NCI-H524 treated with DMSO at 0.1 percent for 48 hours (cell line): ENCODE results near the gene LEFTY2.
"Not testable (repeated sequence)": the region's sequence is repeated elsewhere in the genome, so short reads cannot be mapped to it uniquely, and the experiment has no call there.

ENCODE experiments used
- DNase-seq: peaks from one replicate; lab custom pipeline; 2025; lab: John Stamatoyannopoulos, UW

The LEFTY2 gene

DNA sequence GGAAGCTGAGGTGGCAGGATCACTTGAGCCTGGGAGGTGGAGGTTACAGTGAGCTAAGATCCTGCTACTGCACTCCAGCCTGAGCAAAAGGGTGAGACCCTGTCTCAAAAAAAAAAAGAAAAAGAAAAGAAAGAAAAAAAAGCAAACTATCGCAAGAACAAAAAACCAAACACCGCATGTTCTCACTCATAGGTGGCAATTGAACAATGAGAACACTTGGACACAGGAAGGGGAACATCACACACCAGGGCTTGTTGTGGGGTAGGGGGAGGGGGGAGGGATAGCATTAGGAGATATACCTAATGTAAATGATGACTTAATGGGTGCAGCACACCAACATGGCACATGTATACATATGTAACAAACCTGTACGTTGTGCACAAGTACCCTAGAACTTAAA lies 11.6 kb downstream of the LEFTY2 start:
- DNase-seq: not testable (repeated sequence)

DNA sequence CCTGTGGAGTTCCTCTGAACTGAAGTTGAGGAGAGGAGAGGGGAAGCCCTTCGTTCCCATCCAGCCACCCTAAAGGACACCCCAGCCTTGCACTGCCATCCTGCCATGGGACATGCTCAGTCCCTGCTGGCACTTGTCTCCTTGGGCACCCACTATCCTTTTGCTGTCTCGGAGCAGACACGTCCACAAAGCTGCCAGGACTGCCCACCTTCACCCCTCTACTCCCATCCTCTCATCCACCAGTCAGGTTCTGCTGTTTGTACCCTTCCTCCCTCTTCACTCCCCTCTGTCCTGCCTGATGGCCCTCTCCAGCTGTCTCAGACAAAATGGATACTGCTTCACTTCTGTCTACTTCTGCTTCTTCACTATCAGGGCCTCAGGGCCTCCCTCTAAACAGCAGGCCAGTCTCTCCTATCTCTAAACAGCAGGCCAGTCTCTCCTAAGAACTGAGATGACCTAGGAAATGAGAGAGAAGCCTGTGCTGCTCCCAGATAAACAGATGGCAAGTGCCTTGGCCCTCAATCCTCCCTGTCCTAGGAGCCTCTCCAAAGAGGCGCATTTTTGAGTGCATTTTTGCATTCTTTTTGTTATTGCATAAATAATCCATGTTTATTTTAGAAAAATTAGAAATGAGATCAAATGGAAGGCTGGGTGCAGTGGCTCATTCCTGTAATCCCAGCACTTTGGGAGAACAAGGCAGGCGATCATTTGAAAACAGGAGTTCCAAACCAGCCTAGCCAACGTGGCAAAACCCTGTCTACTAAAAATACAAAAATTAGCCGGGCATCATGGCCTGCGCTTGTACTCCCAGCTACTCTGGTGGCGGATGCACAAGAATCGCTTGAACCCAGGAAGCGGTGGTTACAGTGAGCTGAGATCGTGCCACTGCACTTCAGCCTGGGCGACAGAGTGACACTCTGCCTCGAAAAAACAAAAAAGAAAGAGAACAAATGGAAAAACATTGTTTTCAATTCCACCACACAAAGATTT lies 12.5 kb downstream of the LEFTY2 start:
- peak; percentile 14 for DNase-seq

DNA sequence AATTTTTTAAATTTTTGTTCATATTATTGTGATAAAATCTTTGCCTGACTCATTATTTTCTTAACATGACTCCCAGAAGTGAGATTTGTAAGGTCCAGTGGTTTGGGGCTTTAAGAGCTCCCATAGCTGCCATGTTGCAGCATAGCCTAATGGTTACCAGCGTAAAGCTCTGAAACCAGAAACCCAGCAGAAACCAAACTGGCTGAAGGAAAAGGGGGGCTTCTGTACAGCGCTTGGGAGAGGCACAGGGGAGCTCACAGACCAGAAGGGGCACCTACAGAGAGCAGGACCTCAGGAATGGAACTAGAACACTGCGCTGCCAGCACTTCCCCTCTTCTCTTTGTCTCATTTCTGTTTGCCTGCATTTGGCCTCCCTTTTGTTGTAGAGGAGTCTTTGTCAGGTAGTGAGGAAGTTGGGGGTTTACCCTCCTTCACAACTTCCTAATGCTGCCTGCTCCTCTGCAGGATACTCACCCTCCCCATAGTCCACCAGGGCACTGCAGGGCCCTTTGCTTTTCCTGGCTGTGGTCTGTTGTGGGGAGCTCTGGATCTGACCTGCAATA lies 14.4 kb downstream of the LEFTY2 start:
- DNase-seq: no peak

DNA sequence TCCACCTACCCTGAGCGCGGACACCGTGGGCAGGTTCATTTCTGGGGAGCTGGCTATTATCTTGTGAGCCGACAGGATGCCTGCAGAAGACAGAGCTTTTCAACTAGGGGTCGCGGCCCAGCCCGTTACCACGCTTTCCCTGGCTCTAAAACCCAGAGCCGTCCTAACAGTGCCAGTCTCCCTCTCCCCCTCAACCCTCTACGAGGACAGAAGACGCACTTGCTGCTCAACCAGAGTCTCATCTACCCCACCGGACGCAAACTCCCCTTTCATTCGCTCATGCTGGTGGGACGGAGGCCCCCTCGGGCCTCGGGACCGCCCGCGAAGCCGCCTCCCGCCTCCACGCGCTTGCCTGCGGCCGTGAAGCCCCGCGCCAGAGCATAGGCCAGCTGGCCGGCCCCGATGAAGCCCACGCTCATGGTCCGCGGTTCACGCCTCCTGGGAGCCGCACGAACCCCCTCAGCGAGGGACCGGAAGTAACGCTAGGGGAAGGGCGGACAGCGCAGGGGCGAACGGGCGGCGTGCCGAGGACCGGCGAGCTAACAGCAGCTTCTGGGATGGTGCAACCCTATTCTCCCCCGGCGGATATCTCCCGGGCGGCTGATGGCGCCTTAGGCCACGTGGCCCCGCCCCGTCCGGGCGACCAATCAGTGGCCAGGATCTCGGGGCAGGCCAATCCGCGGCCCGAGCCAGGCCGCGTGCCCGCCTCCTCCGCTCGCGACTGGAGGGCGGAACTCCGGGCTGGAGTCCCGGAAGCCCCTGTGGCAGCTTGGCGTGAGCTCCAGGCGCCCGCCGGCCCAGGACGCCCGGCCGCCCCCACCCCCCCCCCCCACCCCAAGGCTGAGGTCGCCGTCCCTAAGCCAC lies 17.1 kb downstream of the LEFTY2 start, which contains the start of gene PYCR2:
PYCR2 (minus strand) TSS at position 559 of the 864 bp plus-strand sequence; CDS start at position 419, 140 bp downstream.
- DNase-seq: peak; percentile 81

GRCh38 chr1:225923381-225923691 lies 17.7 kb downstream of the LEFTY2 start:
- DNase-seq: no peak

- no peak for DNase-seq
Measured at GRCh38 chr1:225921734-225922709, 19.0 kb downstream of the LEFTY2 start.

- no peak for DNase-seq
Measured at GRCh38 chr1:225919906-225920305, 21.1 kb downstream of the LEFTY2 start.

GRCh38 chr1:225918280-225918679 lies 22.7 kb downstream of the LEFTY2 start:
- DNase-seq: no peak

DNA sequence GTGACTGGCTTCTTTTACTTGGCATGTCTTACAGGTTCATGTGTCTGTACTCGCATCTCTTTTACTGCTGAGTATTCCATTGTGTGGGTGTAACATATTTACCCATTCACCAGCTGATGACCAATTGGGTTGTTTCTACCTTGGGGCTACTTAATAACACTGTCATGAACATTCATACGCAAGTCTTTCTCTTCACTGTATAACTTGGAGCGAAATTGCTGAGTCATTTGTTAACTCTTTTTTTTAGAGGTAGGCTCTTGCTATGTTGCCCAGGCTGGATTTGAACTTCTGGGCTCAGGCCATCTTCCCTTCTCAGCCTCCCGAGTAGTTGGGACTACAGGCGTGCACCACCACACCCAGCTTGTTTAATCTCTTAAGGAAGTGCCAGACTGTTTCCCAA lies 23.5 kb downstream of the LEFTY2 start:
- DNase-seq: no peak

DNA sequence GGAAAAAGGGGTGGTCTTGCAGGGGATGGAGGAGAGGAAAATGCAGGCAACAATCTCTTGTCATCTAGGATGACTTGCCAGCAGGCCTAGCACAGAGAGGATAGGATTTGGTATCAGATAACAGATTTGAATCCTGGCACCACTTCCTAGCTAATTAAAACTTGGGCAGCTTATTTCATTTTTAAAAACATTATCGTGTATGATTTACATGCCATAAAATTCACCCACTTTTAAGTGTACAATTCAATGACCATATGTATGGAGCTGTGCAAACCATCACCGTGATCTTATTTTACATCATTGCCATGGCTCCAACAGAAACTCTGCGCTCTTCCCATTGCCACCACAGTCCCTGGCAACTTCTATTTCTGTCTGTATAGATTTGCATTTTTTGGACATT lies 23.9 kb downstream of the LEFTY2 start:
- no peak for DNase-seq

DNA sequence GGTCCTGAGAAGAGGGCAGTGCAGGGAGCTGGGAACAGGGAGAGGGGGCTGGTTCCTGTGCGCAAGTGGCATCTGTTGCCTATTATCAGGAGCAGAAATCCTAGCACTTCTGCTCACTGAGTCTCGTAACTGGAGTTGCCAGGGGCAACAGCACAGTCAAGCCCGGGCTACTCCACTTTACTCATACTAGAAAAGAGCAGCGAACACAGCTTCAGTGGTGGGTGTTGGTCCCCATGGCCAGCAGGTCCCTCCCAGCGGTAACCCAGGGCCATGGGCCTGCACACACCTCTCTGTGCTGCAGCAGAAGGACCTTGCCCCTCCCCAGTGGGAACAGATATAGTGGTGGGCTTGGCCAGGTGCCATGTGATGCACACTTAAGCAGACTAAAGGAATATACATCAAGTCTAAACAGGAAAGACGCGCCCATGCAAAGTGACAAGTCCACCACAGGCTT lies 25.5 kb downstream of the LEFTY2 start:
- DNase-seq: peak; percentile 47

GRCh38 chr1:225914947-225915346 lies 26.1 kb downstream of the LEFTY2 start:
- DNase-seq: no peak

DNA sequence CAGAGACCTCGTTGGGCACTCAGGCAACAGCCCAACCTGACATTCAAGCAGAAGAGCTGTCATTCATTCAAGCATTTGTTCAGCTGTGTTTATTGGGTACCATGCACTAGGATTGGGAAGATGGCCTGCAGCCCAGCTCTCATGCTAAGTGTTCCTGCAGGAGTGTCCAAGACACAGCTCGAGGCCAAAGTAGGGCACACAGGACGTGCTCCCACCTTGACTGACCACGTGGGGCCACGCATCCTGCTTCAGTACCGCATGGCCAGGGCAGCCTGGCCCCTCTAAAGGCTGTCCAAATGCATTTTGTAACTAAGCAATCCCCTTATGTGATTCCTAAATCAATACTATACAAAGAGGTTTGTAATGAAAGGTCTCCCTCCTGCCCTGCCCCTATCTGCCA lies 26.6 kb downstream of the LEFTY2 start:
- no peak for DNase-seq

DNA sequence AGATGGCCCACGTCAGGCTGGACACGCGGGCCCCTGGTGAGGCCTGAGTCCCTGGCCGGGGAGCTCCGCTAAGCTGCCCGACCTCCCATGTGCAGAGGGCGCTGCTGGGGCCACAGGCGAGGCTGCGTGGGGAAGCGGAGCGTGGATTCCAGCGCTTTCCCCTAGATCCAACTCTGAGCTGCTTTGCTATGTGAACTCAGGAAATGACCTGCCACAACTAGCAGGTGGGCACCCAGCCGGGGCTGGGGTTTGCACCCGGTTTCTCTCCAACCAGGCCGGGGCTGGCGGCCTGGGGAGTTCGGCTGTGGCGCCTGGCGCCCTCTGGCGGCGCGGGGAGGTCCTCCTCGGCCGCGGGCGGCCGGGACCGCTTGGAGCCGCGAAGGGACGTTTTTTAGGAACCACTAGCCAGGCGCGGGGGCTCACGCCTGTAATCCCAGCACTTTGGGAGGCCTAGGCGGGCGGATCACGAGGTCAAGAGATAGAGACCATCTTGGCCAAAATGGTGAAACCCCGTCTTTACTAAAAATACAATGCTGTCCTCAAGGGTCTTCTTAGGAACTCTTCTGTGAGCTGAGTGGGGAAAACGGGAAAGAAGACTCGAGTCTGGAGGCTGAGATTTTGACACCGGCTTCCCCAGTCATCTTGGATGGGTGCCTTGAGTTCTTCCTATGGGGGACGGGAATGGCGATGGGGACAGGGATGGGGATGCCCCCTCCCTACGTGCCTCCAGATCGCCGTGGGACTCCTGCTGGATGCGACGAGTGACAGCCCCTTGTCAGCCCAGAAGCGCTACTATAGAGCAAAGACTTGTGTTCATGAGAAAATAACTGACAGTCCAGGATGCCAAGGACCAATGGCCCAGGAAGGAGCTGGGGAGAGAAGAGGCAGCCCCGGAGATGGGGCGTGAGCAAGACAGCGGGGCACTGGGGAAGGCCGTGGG lies 29.6 kb downstream of the LEFTY2 start:
- DNase-seq: no peak

DNA sequence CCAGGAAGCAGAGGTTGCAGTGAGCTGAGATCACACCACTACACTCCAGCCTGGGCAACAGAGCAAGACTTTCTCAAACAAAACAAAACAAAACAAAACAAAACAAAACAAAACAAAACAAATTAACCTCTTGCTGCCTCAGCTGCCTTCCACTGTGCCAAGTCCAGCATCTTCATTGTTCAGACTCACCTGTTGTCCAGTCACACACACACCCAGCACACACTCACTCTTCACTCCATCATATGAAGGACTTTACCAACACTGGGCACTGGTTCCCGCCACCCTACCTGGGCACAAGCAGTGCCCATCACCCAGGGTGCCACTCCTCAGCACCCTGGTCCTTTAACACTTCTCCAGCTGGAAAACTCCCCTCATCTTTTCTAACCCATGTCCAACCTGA lies 31.5 kb downstream of the LEFTY2 start:
- no peak for DNase-seq

GRCh38 chr1:225908773-225909172 lies 32.2 kb downstream of the LEFTY2 start:
- no peak for DNase-seq

DNA sequence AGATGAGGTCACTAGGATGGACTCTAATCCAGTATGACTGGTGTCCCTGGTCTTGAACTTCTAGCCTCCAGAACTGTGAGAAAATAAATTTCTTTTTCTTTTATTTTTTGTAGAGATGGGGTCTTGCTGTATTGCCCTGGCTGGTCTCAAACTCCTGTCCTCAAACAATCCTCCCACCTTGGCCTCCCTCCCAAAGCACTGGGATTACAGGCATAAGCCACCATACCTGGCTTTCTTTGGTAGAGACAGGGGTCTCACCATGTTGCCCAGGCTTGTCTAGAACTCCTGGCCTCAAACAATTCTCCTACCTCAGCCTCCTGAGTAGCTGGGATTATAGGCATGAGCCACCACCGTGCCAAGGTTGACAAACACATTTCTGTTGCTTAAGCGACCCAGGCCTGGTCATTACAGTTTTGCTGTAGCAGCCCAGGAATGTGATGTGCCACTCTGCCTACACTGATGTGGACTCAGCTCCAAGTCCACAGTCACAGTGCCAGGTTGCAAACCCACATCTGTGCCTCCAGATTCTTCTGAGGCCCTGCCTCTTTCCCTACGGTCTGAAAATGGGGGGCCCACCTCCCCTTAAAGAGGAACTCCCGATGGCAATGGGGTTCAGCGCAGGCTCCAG lies 32.9 kb downstream of the LEFTY2 start:
- no peak for DNase-seq

GRCh38 chr1:225907341-225907740 lies 33.7 kb downstream of the LEFTY2 start:
- DNase-seq: no peak

DNA sequence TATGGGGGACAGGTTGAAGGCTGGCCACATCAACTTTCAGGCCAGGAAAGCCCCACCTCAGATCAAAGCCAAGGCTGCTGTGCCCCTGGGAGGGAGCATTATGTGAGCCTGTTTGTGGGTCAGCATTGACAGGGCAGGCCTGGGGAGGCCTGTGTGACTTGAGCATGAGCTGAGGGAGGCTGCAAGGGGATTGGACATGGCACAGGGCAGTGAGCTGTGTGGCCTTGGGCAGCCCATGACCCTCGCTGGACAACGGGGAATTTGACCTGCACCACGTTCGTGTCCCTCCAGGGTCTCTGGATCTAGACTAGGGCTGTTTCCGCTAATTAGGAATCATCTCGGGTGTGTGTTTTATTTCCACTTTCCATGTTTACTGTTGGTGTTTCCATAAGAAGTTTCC lies 34.6 kb downstream of the LEFTY2 start:
- no peak for DNase-seq

- no peak for DNase-seq
Measured at GRCh38 chr1:225903623-225904022, 37.4 kb downstream of the LEFTY2 start.
